ENCODE measurements around the gene WDR86. TPM values are rescaled to one million over a fixed set of nuclear protein-coding genes. Genes with fewer than 3 reads are reported as not detected.

The WDR86 gene
- total RNA-seq, 6 experiments from 2014 or later = 0.31 to 0.74 (median 0.44) TPM; not detected in 1

DNA sequence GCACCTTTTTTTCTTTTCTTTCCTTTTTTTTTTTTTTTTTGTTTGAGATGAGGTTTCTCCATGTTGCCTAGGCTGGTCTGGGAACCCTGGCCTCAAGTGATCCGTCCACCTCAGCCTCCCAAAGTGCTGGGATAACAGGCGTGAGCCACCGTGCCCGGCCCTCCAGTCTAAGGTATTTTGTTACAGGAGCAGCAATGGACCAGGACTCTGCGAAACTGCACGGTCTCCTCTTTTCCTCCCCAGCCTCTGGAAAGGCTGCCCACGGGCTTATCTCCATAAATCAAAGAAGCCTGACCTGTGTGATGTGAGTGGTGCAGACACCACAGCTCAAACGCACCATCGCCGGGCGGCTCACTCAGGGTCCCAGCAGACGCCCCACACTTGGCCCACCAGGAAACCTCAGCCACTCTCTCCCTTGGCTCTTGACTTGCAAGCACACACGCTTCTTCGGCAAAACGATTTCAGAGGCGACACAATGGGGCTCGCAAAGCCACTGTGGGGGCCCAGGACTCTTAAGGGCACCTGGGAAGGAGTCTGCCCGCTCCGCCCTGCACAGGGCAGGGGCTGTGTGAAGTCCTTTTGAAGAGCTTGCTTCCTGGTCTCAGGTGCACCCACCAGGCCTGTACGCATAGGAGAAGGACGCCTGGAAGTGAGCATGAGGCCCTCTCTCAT is 20.6 kb downstream of the WDR86 start:
- TF ChIP-seq, protein P1, sequence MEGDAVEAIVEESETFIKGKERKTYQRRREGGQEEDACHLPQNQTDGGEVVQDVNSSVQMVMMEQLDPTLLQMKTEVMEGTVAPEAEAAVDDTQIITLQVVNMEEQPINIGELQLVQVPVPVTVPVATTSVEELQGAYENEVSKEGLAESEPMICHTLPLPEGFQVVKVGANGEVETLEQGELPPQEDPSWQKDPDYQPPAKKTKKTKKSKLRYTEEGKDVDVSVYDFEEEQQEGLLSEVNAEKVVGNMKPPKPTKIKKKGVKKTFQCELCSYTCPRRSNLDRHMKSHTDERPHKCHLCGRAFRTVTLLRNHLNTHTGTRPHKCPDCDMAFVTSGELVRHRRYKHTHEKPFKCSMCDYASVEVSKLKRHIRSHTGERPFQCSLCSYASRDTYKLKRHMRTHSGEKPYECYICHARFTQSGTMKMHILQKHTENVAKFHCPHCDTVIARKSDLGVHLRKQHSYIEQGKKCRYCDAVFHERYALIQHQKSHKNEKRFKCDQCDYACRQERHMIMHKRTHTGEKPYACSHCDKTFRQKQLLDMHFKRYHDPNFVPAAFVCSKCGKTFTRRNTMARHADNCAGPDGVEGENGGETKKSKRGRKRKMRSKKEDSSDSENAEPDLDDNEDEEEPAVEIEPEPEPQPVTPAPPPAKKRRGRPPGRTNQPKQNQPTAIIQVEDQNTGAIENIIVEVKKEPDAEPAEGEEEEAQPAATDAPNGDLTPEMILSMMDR (IDR thresholded peaks at IDR 0.05) = no peak
- TF ChIP-seq POLR2A (IDR thresholded peaks at IDR 0.05) = no peak
- 87% methylated on average over 15 of the region's 21 CpGs for WGBS (ENCODE audit: insufficient coverage, low coverage, low lambda C conversion rate, missing lambda C conversion rate)
- no peak for ATAC-seq

DNA sequence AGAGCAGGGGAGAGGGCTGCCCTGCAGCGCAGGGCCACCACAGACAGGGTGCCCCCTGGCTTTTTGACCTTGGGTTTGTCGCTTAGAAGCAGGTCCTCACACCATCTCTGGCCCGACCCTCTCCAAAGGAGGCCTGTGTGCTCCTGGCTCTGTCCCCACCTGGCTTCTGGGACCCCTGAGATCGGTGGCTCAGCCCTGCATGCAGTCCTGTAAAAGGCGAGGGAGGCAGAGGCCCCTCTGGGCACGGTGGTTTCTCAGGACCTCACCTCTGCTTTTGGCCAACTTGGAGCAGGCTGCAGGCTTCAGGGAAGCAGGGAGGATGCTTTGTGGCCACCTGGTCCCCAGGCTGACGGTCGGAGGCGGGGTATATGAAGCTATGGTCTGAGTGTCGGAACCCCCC is 21.4 kb downstream of the WDR86 start:
- intact Hi-C loops (cut with DNase I) = no loop called here
- no peak for TF ChIP-seq POLR2A (IDR thresholded peaks at IDR 0.05)
- TF ChIP-seq, protein P1 (IDR thresholded peaks at IDR 0.05) = no peak
- DNase-seq = peak in 1 of 3 donors; percentile 46

More for the DNA sequence above, 20.6 kb downstream of the WDR86 start:
- H3K4me1 ChIP-seq = no peaks in the 10 kb centered on the region
- no peaks in the 10 kb centered on the region for H3K36me3 ChIP-seq
- no peak overlapping the region for H3K27ac ChIP-seq
- intact Hi-C loops (cut with DNase I) = no loop called here
- H3K9me3 ChIP-seq = no peaks in the 10 kb centered on the region
- DNase-seq = peak in 1 of 3 donors; percentile 25
- no peak overlapping the region for H3K4me3 ChIP-seq
- H3K27me3 ChIP-seq = no peaks in the 10 kb centered on the region

DNA sequence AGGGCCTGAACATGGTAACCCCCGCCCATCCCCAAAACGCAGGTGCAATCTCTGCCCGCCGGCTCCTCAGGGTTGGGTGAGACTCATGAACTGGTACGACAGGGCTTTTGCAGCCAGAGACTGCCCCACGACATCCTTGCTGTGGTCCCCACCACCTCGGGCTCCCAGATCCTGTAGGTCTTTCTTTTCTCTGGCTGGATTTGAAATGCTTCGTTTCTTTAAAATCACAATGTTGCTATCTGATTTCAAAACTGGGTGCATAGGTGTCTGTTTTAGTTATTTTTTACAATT is 21.9 kb downstream of the WDR86 start:
- ATAC-seq (no peak), DNase-seq (peak in 1 of 3 donors; percentile 40)
- Histone ChIP-seq H3K9me3 (no peaks in the 10 kb centered on the region), H3K36me3 (no peaks in the 10 kb centered on the region), H3K27ac (no peak overlapping the region), H3K27me3 (no peaks in the 10 kb centered on the region), H3K4me3 (no peak overlapping the region), H3K4me1 (no peaks in the 10 kb centered on the region)
- WGBS (ENCODE audit: insufficient coverage, low coverage, low lambda C conversion rate, missing lambda C conversion rate) = 85% methylated on average over 2 of the region's 8 CpGs
- TF ChIP-seq, protein P1 (IDR thresholded peaks at IDR 0.05) = no peak
- no peak for TF ChIP-seq POLR2A (IDR thresholded peaks at IDR 0.05)
- intact Hi-C loops (cut with DNase I) = no loop called here

More for the DNA sequence above, 21.4 kb downstream of the WDR86 start:
- Histone ChIP-seq H3K36me3 (no peaks in the 10 kb centered on the region), H3K27me3 (no peaks in the 10 kb centered on the region), H3K4me1 (no peaks in the 10 kb centered on the region), H3K27ac (no peak overlapping the region), H3K4me3 (no peak overlapping the region), H3K9me3 (no peaks in the 10 kb centered on the region)
- no peak for ATAC-seq
- WGBS (ENCODE audit: insufficient coverage, low coverage, low lambda C conversion rate, missing lambda C conversion rate) = 84% methylated on average over 3 of the region's 10 CpGs

DNA sequence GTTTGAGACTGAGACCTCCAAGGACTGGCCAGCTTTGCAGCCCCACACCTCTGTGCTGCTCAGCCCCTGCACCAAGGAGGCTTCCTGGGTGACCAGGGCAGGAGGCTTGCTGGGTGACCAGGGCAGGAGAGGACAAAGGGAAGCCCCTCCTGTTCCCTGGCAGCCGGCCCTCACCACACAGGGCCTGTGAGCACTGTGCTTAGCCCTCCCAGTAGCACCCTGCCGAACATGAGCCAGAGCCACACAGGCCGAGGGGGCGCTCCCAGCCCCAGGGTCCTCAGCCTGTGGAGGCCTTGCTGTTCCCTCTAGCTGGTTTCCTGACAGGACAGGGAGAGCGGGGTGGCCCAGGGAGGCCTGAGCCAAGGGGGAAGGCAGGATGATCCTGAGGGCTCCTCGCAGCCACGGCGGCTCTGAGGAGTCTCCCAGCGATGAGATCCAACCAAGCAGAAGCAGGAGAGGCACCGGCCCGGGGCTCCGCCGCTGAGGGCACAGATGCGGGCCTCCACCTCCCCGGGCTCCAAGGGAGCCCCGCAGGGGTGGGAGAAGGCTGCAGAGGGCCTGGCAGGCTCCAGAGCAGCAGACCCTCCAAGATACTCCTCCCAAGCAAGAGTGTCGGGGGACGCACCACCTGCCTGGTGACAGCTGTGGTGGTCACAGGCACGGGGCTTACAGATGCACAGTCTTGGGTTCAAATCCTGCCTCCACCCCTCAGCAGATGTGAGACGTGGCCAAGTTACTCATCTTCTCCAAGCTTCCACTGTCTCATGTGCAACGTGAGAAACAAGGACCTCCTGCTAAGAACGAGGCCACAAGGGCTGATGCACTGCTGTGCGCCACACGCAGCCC is 22.5 kb downstream of the WDR86 start:
- 67% methylated on average over 1 of the region's 24 CpGs for WGBS (ENCODE audit: insufficient coverage, low coverage, low lambda C conversion rate, missing lambda C conversion rate)
- DNase-seq (peak in 1 of 3 donors; percentile 37), ATAC-seq (peak in 1 of 4 donors; percentile 2)
- TF ChIP-seq, protein P1 (IDR thresholded peaks at IDR 0.05) = no peak
- TF ChIP-seq POLR2A (IDR thresholded peaks at IDR 0.05) = no peak
- Histone ChIP-seq H3K27ac (no peak overlapping the region), H3K4me1 (no peaks in the 10 kb centered on the region), H3K4me3 (no peak overlapping the region), H3K36me3 (no peaks in the 10 kb centered on the region), H3K9me3 (no peaks in the 10 kb centered on the region), H3K27me3 (peaks cover 0 to under 1% of the 10 kb centered on the region in 2 donors)
- intact Hi-C loops (cut with DNase I) = no loop called here
